OCI-LY7 (cell line): ENCODE results near the gene GPR75. TPM values are rescaled to one million over a fixed set of nuclear protein-coding genes. Genes with fewer than 3 reads are reported as not detected.

ENCODE experiments used
- BruUV-seq: library from RNA; stranded (reverse); fragments of 400-500 nt; replicated peaks from 2 replicates; lab custom pipeline; 2021; lab: Mats Ljungman, UMichigan
- CTCF ChIA-PET: fragments of 300-600 bp; sonication (Branson Sonifier 250); formaldehyde crosslinking; loops from one replicate; lab custom pipeline; 2022; ENCODE audit warnings: antibody characterized with exemption; ENCODE audit not compliant: unreplicated experiment; lab: Charles Lee
- POLR2A ChIA-PET: fragments of 300-600 bp; sonication (Branson Sonifier 250); formaldehyde crosslinking; loops from one replicate; lab custom pipeline; 2022; ENCODE audit warnings: antibody characterized with exemption; lab: Charles Lee
- DNase-seq: peaks from one replicate; pipeline ENCODE4 v3.0.0-alpha.2; 2015; ENCODE audit warnings: low spot score
- H2AFZ ChIP-seq: fragments of 200-600 bp; sonication (generic), shearing (Covaris generic); 2 replicates; pipeline ENCODE4 v1.6.1; 2014; ENCODE audit warnings: mild to moderate bottlenecking, antibody characterized with exemption, low read length, moderate library complexity
- H3K27ac ChIP-seq: fragments of 200-600 bp; sonication (generic); 2 replicates; pipeline ENCODE4 v1.5.1; 2014; ENCODE audit warnings: mixed run types, low read depth, mild to moderate bottlenecking, moderate library complexity, low read length, inconsistent platforms; ENCODE audit not compliant: poor library complexity, severe bottlenecking
- H3K36me3 ChIP-seq: fragments of 200-600 bp; sonication (generic); 2 replicates; pipeline ENCODE4 v1.6.1; 2014; ENCODE audit warnings: mild to moderate bottlenecking, antibody characterized with exemption, low read length, moderate library complexity, mixed read lengths; ENCODE audit not compliant: insufficient read depth
- H3K4me1 ChIP-seq: fragments of 200-600 bp; sonication (generic); 2 replicates; pipeline ENCODE4 v1.5.1; 2014; ENCODE audit warnings: mild to moderate bottlenecking, low read length; ENCODE audit not compliant: insufficient read depth, poor library complexity, severe bottlenecking
- H3K4me2 ChIP-seq: fragments of 200-600 bp; sonication (generic); 2 replicates; pipeline ENCODE4 v1.6.1; 2014; ENCODE audit warnings: mild to moderate bottlenecking, low read length
- H3K4me3 ChIP-seq: fragments of 200-600 bp; sonication (generic); 2 replicates; pipeline ENCODE4 v1.5.1; 2014; ENCODE audit warnings: mild to moderate bottlenecking, low read depth, low read length; ENCODE audit not compliant: poor library complexity, severe bottlenecking
- H3K79me2 ChIP-seq: fragments of 200-600 bp; sonication (generic); 2 replicates; pipeline ENCODE4 v1.6.1; 2016; ENCODE audit warnings: low read depth, mild to moderate bottlenecking, low read length, moderate library complexity, mixed read lengths; ENCODE audit not compliant: insufficient read depth
- H3K9me2 ChIP-seq: fragments of 200-600 bp; sonication (generic); 2 replicates; pipeline ENCODE4 v1.6.1; 2016; ENCODE audit warnings: mild to moderate bottlenecking, low read length, mixed read lengths; ENCODE audit not compliant: insufficient read depth
- H3K9me3 ChIP-seq: fragments of 200-600 bp; sonication (generic); 2 replicates; pipeline ENCODE4 v1.6.1; 2014; ENCODE audit warnings: mild to moderate bottlenecking, mixed run types, low read length, mixed read lengths
- H4K20me1 ChIP-seq: fragments of 200-600 bp; sonication (generic); 2 replicates; pipeline ENCODE4 v1.6.1; 2014; ENCODE audit warnings: mild to moderate bottlenecking, antibody characterized with exemption, low read length, moderate library complexity, mixed read lengths; ENCODE audit not compliant: insufficient read depth
- EZH2phosphoT487 ChIP-seq: fragments of 200-600 bp; sonication (generic); IDR thresholded peaks from 2 replicates; pipeline ENCODE4 v1.6.1; 2018; ENCODE audit warnings: low read depth, borderline replicate concordance, mild to moderate bottlenecking, mixed run types, antibody characterized with exemption, low read length, moderate library complexity, mixed read lengths
- intact Hi-C: fragments of 100-400 bp; cut with micrococcal nuclease; formaldehyde crosslinking; loops from one replicate; pipeline ENCODE4 v1.10.0; 2022; ENCODE audit not compliant: unreplicated experiment
- total RNA-seq, 2 experiments: library from RNA; depleted of rRNA in 1 of 2; stranded (reverse); fragments of >200 nt in 1 of 2; shearing (Covaris generic) in 1 of 2; gene quantifications; 2 replicates each; pipeline ENCODE4 v1.2.3, GENCODE V29; 2014 to 2022
- TF ChIP-seq, protein P1 (sequence below): fragments of 200-600 bp; sonication (generic); conservative IDR thresholded peaks from 2 replicates; pipeline ENCODE4 v1.5.1; 2014; ENCODE audit warnings: mild to moderate bottlenecking, antibody characterized with exemption, low read length, moderate library complexity, mixed read lengths

The GPR75 gene
- total RNA-seq, 2 experiments from 2014 or later: 4.8 to 5.7 TPM

DNA sequence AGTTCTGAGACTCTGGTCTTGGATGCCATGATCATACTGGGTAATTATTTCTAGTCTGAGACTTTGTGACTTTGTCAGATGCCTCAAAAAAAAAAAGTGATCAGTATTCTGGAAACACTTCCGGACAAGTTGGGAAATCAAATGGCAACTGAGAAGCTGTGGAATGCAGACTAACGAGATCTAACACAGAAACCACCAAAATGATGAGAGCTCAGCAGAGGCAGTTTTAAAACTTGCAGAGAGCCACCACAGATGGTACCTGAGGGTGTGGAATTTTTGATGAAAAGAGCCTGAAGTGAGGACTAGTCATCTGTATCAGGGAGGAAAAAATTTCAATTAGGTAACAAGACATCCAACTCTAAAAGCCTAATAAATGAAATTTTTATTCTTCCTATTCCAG, 5.5 kb upstream of the GPR75 start:
- Histone ChIP-seq H3K36me3 (peaks cover 78% of the 10 kb centered on the region), H3K27ac (no peak overlapping the region), H3K4me2 (no peak overlapping the region), H3K79me2 (no peaks in the 10 kb centered on the region), H2AFZ (no peak overlapping the region), H4K20me1 (no peaks in the 10 kb centered on the region), H3K9me3 (no peaks in the 10 kb centered on the region), H3K4me3 (no peak overlapping the region), H3K9me2 (no peaks in the 10 kb centered on the region), H3K4me1 (no peaks in the 10 kb centered on the region)
- TF ChIP-seq EZH2phosphoT487: no peak
- TF ChIP-seq, protein P1, sequence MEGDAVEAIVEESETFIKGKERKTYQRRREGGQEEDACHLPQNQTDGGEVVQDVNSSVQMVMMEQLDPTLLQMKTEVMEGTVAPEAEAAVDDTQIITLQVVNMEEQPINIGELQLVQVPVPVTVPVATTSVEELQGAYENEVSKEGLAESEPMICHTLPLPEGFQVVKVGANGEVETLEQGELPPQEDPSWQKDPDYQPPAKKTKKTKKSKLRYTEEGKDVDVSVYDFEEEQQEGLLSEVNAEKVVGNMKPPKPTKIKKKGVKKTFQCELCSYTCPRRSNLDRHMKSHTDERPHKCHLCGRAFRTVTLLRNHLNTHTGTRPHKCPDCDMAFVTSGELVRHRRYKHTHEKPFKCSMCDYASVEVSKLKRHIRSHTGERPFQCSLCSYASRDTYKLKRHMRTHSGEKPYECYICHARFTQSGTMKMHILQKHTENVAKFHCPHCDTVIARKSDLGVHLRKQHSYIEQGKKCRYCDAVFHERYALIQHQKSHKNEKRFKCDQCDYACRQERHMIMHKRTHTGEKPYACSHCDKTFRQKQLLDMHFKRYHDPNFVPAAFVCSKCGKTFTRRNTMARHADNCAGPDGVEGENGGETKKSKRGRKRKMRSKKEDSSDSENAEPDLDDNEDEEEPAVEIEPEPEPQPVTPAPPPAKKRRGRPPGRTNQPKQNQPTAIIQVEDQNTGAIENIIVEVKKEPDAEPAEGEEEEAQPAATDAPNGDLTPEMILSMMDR: no peak
- BruUV-seq: no TSS peak
- POLR2A ChIA-PET: no interaction called here
- intact Hi-C loops: no loop called here
- DNase-seq: no peak
- CTCF ChIA-PET: no interaction called here

- H3K4me2 ChIP-seq: no peak overlapping the region
- no TSS peak for BruUV-seq
- H3K36me3 ChIP-seq: peaks cover 76% of the 10 kb centered on the region
- no peak overlapping the region for H3K27ac ChIP-seq
- intact Hi-C loops: no loop called here
- ChIA-PET POLR2A (no interaction called here), CTCF (no interaction called here)
- no peak for TF ChIP-seq EZH2phosphoT487
- TF ChIP-seq, protein P1: no peak
- no peak overlapping the region for H2AFZ ChIP-seq
- no peaks in the 10 kb centered on the region for H3K9me2 ChIP-seq
- H3K4me3 ChIP-seq: no peak overlapping the region
- no peak for DNase-seq
- no peaks in the 10 kb centered on the region for H3K79me2 ChIP-seq
- no peaks in the 10 kb centered on the region for H4K20me1 ChIP-seq
- no peaks in the 10 kb centered on the region for H3K4me1 ChIP-seq
- H3K9me3 ChIP-seq: no peaks in the 10 kb centered on the region
Measured at GRCh38 chr2:53863538-53864227, 3.9 kb upstream of the GPR75 start.

DNA sequence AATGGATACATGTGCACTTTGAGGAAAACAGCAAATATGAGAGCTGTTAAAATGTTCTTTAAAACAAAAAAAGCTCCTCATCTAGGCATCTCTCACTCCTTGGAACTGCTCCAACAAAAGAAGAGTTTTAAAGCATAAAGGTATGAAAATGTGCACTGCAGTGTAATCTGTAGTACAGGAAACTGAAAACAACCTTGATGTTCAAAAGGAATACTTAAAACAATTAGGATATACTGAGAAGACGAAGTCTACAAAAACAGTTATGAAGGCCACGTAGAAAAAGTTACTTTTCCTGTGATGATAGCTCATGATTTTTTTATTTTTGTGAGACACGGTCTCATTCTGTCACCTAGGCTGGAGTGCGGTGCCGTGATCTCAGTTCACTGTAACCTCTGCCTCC, 2.1 kb upstream of the GPR75 start:
- ChIA-PET POLR2A (interaction anchor here (0.6 to 1.5 kb wide), 7 partner anchors 10 to 634 kb away, joined by 3 to 6 read pairs (median 3); no protein-coding TSS in a partner anchor), CTCF (no interaction called here)
- no peaks in the 10 kb centered on the region for H3K9me2 ChIP-seq
- H3K4me1 ChIP-seq: no peaks in the 10 kb centered on the region
- H3K27ac ChIP-seq: no peak overlapping the region
- no peak overlapping the region for H3K4me2 ChIP-seq
- H2AFZ ChIP-seq: no peak overlapping the region
- no peaks in the 10 kb centered on the region for H3K79me2 ChIP-seq
- no TSS peak for BruUV-seq
- H3K36me3 ChIP-seq: peaks cover 66% of the 10 kb centered on the region
- DNase-seq: no peak
- no peaks in the 10 kb centered on the region for H3K9me3 ChIP-seq
- intact Hi-C loops: no loop called here
- H3K4me3 ChIP-seq: no peak overlapping the region
- TF ChIP-seq, protein P1: no peak
- TF ChIP-seq EZH2phosphoT487: no peak
- H4K20me1 ChIP-seq: no peaks in the 10 kb centered on the region
